Putamen (tissue), 1 donor: ENCODE measurements around the gene LCN15.
A peak's percentile ranks its signal among the peaks of the same experiment; 100 is the strongest.
"Not testable (repeated sequence)": the region's sequence is repeated elsewhere in the genome, so short reads cannot be mapped to it uniquely, and the experiment has no call there.

Source experiments
- DNase-seq: peaks from one replicate; pipeline ENCODE4 v3.0.0-alpha.2; 2016; ENCODE audit warnings: low spot score

The LCN15 gene

DNA sequence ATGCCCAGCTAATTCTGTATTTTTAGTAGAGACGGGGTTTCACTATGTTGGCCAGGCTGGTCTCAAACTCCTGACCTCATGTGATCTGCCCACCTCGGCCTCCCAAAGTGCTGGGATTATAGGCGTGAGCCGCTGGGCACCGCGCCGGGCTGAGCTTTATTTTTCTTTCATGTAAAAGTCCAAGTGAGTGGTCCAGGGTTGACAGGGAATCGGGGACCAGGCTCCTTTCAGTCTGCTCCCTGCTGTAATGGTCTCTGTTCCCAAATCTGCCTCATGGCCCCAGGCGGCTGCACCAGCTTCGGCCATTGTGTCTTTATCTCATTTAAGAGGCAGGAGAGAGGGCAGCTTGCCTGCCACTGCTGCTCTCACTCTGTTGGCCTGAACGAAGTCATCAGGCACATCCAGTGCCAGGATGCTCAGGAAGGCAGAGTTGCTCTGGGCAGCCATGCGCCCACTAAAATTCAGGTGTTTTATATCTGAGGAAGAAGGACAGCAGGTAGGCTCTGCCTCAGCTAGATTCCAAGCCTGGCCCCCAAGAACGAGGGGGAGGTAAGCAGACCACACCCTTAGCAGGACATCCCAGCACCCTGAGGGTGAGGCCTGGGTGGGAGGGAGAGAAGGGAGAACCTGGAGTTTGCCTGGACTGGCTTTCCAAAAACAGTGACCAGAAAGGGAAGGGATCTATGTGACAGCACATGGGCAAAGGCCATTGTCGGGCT, 30.1 kb upstream of the LCN15 start:
- no peak for DNase-seq

DNA sequence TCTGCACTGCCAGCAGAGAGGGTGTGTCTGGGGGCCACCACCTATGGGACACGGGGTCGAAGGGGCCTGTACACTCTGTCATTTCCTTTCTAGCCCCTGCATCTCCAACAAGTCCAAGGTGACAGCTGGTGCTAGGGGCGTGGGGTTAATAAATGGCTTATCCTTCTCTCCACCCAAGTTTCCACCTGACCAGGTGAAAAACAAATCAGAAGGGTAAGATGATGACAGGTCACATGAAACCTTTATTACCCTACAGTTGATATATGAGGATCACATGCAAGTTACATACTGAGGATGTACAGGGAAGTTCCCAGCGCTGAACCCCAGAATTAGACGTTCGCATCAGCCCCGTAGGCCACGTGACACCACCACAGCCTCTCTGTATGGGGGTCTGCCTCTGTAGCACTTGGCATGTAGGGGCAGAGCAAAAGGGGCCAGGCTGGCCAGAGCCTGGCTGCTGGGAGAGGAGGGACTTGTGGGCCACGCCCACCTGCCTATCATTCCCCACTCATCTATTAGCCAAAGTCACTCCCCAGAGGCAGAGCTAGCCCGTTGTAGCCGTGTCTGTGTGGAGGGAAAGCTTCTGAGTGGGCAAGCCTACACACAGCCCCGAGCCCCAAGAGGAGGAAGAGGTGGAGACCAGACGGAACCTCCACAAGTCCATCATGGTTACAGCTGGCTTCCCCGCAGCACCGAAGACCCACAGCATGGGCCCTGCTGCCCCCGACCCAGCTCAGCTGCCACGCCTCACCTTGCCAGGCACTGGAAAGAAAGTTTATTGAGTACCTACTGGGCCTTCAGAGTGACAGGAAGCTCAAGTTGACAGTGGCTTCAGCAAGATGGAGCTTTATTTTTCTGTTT, 29.0 kb upstream of the LCN15 start:
- no peak for DNase-seq

DNA sequence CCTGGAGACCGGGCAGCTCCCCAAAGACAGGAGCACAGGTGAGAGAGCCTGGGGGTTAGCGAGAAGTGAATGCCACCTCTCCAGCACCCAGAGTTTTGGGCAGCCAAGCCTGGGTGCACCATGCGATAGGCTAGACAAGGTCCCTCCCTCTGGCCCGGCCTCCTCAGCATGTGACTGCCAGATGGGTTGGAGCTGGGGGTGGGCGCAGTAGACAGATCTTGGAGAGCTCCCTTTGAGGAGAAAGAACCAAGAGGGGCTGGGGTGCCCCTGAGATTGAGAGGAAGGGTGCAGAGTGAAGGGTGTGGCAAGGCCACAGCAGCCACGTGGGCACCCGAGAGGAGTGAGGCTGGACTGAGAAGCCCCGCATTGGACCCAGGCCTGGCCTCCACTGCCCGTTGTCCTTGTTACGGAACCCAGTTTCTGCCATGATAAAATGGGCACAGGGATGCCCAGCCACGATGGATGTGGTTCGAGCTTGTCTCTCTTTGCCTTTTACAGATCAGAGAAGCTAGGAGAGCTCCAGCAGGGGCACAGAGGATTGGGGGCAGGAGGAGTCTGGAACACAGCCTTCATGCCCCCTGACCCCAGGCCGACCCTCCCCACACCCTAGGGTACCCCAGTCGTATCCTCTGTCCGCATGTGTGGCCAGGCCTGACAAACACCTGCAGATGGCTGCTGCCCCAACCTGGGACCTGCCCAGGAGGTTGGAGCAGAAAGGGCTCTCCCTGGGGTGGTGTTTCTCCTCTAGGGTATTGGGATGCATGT, 28.2 kb upstream of the LCN15 start:
- DNase-seq = no peak

DNA sequence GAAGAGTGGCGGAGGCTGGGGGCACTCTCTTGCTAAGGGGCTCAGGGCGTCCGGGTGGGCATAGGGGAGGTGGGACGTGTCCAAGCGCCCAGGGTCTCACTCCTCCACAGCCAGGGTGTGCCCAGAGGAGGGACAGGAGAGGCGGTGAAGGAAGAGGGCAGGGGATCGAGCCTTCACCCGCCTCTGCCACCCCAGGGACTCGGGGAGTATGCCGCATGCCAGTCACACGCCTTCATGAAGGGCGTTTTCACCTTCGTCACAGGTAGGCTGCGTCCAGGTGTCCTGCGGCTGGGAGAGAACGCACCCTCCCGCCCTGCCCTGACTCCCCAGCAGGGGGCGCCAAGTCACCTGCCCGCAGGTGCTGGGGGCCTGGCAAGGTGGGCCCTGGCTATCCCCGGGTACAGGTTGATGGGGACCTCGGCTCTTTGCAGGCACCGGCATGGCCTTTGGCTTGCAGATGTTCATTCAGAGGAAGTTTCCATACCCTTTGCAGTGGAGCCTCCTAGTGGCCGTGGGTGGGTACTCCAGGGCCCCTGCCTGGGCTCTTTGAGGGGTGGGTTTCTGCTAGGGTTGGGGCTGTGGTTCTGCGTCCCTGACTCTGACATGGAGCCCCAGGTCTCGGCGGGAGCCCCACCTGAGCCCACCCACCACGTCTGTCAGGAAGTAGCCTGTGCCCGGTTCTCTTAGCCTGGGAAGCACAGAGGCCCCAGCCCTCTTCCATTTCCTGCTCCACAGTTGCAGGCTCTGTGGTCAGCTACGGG, 27.4 kb upstream of the LCN15 start:
- no peak for DNase-seq

DNA sequence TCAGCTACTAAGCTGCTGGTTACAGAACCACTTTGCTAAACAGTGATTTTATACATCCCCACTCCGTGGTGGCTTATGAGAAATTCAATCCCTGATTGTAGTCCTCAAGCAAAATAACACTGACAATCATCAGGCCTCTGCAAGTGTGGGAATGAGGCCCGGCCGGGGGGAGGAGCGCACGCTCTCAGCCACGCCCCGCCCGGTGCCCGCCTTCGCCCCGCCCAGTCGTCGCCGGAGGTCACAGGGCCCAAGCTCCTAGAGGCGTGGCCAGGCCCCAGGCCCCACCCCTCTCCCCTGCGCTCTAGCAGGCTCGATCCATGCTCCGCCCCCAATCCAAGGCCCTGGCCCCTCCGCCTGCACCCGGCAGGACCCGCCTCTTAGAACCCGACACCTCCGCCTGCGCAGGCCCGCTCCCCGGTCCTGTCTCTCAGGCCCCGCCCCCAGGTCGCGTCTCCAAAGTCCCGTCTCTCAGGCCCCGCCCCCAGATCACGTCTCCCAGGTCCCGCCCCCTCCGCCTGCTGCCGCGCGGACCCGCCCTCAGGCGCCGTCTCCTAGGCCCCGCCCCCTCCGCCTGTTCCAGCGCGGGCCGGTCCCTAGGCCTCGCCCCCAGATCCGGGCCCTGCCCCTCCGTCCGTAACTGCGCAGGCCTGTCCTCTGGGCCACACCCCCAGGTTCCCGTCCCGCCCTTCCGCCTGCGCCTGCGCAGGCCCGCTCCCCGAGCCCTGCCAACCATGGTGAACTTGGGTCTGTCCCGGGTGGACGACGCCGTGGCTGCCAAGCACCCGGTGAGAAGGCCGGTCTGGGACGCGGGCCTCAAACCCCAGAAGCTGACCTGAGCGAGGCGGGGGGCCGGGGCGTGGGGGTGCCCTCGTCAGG, 26.6 kb upstream of the LCN15 start, which contains the start of gene TMEM141:
TSS of gene TMEM141 (plus strand) at position 705 of the 876 bp plus-strand sequence. CDS start at position 732, 27 bp downstream.
- DNase-seq = peak; percentile 100

DNA sequence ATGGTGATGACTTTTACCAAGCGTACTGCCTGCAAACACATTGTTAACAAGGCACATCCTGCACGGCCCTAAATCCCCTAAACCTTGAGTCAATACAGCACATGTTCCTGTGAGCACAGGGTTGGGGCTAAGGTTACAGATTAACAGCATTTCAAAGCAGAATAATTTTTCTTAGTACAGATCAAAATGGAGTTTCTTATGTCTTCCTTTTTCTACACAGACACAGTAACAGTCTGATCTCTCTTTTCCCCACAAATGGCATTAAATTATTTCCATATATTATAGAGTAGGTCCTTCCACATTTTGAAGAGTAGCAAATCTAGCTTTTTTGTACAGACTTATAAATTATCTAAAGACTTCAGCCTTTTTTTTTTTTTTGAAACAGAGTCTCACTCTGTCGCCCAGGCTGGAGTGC, 25.2 kb upstream of the LCN15 start:
- DNase-seq = no peak

DNA sequence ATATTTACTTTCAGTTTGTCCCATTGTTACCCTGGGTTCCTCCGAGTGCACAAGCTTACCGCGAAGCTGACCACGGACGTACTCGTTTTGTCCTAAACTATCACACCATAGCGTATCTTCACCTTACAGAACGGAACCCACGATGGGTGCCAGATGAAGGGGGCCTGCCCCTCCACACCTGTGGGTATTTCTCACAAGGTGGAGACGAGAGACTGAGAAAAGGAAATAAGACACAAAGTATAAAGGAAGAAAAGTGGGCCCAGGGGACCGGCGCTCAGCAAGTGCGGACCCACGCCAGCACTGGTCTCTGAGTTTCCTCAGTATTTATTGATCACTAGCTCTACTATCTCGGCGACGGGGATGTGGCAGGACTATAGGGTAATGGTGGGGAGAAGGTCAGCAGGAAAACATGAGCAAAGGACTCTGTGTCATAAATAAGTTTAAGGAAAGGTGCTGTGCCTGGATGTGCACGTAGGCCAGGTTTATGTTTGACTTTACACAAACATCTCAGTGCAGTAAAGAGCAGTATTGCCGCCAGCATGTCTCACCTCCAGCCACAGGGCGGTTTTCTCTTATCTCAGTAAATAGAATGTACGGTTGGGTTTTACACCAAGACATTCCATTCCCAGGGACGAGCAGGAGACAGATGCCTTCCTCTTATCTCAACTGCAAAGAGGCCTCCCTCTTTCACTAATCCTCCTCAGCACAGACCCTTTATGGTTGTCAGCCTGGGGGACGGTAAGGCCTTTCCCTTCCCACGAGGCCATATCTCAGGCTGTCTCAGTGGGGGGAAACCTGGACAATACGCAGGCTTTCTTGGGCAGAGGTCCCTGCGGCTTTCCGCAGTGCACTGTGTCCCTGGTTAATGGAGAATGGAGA, 24.6 kb upstream of the LCN15 start:
- DNase-seq = not testable (repeated sequence)

DNA sequence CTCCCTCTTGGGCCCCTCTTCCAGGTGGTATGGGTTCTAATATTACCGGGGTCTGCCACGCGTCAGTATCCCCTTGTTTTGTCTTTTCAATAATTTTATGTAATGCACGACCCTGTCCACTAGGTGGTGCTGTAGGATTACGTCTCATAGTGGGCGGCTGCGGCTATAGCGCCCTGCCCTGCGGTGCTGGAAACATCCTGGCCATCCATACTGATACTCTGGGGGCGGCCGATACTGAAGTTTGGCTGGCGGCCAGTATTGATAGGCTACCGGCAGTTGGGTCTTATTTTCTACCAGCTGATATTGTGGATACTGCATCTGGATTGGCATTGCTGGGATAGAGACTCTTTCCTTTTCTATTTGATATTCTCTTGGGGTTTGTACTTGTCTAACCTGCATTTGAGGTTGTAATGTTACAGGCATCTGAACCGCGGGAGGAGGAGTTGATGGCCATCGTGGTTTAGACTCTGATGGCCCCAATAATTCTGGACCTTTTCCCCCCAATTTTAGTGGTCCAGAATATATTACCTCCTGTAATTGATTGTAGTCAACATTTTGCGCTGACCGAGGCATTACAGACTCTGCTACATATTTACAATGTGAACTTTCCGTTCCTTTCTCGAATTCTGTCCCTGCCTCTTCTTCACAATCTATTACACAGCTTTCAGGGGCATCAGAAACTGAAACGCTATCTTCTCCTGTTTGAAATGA, 23.5 kb upstream of the LCN15 start:
- DNase-seq = peak; percentile 77

DNA sequence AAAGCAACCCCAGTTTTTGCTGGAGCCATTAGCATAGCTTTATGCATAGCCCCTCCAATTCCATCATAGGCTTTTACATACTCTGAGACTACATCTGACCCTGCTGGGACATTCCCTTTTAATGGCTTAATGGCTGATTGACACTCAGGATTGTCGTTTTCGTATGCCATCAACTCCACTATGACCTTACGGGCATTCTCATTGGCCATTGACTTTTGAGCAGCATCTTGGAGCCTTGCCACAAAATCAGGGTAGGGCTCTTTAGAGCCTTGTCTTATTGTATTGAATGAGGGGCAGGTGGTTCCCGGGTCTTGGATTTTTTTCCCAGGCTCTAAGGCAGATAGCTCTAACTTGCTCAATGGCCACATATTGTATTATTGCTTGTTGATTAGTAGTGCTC, 22.7 kb upstream of the LCN15 start:
- not testable (repeated sequence) for DNase-seq

DNA sequence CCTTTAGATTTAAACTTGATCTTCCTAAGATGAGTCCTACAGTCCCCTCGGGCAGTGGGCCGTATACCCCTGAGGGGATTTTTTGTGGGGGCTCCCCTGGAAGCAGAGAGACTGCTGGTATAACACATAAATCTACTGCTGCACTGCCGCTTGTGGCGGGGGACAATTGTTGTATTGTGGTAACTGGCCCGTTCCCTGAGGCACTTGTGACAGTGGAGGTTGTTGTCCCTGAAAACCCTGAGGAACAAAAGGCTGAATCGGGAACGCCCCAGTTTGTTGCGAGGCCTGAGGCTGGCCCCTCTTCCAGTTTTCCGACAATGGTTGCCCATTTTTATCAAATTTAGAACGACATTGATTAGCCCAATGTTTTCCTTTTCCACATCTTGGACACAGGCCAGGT, 22.1 kb upstream of the LCN15 start:
- DNase-seq = peak; percentile 77

DNA sequence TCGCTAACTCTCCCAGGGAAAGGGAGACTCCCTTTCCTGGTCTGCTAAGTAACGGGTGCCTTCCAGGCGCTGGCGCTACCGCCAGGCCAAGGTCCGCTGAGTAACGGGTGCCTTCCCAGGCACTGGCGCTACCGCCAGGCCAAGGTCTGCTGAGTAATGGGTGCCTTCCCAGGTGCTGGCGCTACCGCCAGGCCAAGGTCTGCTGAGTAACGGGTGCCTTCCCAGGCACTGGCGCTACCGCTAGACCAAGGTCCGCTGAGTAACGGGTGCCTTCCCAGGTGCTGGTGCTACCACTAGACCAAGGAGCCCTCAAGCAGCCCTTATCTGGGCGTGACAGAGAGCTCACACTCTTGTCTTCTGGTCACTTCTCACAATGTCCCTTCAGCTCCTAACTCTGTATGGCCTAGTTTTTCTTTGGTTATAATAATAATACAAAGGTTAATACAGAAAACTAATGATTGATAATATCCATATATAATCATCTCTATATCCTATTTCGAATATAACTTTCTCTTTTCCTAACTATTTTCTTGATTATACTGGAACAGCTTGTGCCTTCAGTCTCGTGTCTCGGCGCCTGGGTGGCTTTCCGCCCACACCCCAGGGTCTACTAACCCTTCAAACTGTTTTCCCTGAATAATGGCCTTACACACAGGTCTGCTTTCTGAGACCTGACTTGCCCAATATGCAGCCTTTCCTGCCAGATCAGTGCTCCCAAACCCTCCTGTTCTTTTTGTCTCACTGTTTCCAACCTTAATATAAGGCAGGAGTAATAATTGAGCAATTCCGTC, 21.4 kb upstream of the LCN15 start:
- not testable (repeated sequence) for DNase-seq

DNA sequence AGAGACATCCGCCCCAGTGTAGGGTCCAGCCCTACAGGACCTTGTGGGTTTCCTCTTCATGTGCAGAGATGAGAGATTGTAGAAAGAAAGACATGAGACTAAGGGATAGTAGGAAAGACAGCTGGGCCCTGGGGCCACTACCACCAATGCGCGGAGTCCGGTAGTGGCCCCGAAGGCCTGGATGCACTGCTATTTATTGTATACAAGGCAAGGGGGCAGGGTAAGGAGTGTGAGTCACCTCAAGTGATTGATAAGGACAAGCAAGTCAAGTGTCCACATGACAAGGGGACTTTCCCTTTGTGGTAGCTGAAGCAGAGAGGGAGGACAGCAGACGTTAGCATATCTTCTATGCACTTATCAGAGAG, 20.7 kb upstream of the LCN15 start:
- no peak for DNase-seq

DNA sequence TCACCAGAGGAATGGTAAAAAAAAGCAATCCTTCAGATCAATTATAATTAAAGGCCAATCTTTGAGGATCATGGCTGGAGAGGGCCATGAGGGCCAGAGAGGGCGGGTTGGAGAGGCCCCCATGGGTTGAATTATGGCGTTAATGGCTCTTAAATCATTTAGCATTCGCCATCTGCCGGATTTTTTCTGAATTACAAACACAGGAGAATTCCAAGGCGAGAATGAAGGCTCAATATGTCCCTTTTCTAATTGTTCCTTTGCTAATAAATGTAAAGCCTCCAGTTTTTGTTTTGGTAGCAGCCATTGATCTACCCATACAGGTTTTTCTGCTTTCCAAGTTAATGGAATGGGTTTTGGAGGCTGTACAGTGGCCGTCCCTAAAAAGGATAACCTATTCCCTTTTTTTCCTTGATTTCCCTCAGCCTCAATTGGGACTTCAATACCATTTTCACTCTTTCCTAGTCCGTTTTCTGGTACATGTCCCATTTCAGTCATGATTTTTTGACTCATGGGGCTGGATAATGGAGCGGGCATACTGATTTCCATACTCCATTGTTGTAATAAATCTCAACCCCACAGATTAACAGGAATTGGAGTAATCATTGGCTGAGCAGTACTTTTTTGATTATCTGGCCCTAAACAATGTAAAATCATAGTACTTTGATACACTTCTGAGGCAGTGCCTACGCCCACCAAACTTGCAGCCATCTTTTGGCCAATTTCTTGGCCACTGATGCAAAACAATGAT, 20.1 kb upstream of the LCN15 start:
- DNase-seq = no peak

DNA sequence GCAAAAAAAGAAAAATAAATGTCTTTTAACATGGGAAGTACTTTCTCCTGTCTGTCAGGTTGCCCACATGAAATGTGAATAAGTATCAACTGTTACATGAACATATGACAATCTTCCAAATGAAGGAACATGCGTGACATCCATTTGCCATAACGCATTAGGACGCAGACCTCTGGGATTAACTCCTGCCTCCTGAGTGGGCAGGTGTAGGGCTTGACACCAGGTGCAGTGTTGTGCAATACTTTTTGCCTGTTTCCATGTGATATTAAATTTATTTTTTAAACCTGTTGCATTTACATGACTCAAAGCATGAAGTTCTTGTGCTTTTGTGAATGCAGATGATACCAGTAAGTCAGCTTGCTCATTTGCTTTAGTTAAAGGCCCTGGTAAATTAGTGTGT, 18.1 kb upstream of the LCN15 start:
- no peak for DNase-seq

DNA sequence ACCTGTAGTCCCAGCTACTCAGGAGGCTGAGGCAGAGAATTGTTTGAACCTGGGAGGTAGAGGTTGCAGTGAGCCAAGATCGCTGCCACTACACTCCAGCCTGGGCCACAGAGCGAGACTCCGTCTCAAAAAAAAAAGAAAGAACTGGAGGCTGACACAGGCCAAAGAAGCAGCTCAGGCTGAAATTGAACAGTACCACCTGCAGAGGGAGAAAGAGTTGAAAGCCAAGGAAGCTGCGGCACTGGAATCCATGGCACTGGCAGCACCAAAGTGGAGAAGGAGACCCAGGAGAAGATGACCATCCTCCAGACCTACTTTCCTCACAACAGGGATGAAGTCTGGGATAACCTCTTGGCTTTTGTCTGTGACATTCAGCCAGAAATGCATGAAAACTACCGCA, 15.5 kb upstream of the LCN15 start:
- no peak for DNase-seq

DNA sequence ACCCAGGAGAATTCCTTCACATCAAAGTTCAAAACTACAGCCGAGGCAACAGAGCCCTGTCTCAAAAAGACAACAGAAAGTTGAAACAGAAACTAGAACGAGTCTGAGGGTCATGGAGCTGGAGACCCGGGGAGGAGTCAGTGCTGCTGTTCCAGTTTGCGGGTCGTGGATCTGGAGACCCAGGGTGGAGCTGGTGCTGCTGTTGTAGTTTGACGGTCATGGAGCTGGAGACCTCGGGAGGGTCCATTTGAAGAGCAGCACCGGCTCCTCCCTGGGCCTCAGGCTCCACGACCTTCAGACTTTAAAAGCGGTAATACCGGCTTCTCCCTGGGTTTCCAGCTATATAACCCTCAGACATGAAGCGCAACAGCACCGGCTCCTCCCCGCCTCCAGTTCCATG, 13.0 kb upstream of the LCN15 start:
- no peak for DNase-seq

DNA sequence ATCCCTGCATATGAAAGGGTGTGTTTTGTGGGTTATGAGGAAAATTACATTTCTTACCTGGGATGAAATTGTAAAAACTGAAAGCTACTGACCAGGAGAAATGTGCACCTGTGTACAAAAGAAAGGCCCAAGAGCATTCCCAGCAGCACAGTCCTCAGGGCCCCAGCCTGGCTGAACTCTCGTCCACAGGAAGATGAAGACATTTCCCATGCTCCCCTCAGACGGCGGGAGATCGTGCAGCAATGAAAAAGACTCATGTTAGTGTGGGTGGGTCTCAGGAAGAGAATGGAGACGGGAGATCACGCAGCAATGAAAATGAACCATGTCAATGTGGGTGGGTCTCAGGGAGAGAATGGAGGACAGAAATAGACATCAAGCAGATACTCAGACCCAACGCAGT, 12.6 kb upstream of the LCN15 start:
- no peak for DNase-seq

DNA sequence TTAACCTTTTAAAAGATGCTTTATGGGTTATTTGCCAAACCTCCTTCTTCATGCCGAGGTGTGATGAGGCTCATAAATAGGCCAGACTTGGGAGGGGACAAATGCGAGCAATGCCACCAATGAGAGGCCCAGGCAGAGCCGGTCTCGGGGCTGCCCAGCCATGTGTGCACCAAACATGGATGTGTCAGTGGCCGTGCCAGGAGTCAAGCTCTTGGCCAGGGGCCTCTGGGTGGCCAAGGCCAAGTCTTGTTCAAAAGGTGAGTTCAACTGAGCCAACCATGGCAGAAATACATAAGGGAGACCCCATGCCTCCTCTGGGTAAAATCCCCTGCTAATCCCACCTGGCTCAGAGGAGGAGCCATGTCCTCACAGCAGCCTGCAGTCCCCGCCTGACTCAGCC, 10.9 kb upstream of the LCN15 start:
- DNase-seq = no peak
